Activated effector memory CD4-positive, alpha-beta T cell treated with Interleukin-2 at 50 U/mL for 16 hours (primary cell): ENCODE results near the gene MROH9.

Experiments
- DNase-seq: peaks from one replicate; pipeline ENCODE4 v3.0.0-alpha.2; 2020

MROH9 gene

GRCh38 chr1:171082606-171083005 is 147.3 kb downstream of the MROH9 start:
- DNase-seq, result no peak

GRCh38 chr1:171083222-171083621 is 147.9 kb downstream of the MROH9 start:
- DNase-seq, result no peak

GRCh38 chr1:171084091-171084490 is 148.8 kb downstream of the MROH9 start:
- DNase-seq, result no peak

DNA sequence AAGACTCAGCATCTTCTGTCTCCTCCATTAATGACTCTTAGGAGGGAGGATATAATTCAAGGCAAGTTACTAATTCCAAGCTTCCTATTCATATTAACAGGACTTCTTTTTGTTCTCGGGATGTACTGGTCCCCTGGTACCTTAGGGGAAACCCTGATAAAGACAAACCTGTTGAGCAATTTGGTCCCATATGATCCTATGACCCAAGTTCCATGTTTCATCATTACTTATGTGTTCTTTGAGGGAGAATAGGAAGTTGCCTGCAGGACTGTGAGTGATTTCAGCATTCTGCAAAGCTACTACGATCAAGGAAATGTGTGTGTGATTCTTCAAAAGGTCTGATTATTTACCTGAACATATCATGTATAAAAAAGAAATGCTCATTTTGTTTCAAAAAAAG is 149.5 kb downstream of the MROH9 start:
- no peak for DNase-seq

- DNase-seq, result no peak
These were observed 152.6 kb downstream of the MROH9 start for GRCh38 chr1:171087896-171088295.

GRCh38 chr1:171090604-171091003 is 155.3 kb downstream of the MROH9 start, which contains the start of gene FMO3:
FMO3 (plus strand) TSS chr1:171090905; CDS start chr1:171092659, 1,754 bp downstream.
- DNase-seq, result no peak

DNA sequence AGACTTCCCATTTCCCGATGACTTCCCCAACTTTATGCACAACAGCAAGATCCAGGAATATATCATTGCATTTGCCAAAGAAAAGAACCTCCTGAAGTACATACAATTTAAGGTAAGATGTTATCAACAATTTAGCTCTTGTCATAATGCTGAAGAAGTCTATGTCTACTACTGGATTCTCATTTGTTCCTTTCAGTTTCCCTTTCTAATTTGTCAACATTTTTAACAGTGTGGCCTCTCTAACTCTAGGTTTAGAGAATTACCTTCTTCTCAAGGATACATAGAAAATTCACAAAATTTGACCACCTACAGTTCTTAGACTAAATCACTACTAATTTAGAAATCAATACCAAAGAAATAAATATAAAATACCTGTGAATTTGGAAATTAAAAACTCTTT is 168.5 kb downstream of the MROH9 start:
- no peak for DNase-seq

- no peak for DNase-seq
These were observed 172.1 kb downstream of the MROH9 start for GRCh38 chr1:171107262-171107940.

DNA sequence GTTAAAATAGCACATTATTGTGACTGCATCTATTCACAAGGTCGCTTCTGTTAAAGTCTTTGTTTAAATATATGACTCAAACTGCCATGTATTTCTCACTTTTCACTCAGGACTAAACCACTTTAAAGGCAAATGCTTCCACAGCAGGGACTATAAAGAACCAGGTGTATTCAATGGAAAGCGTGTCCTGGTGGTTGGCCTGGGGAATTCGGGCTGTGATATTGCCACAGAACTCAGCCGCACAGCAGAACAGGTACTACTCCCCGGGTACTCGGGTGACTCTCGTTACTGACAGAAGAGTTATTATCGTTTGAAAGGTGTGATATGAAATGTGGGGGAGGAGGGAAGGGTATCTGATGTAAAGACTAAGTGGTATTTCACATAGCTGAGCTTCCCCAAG is 172.6 kb downstream of the MROH9 start:
- DNase-seq, result no peak

DNA sequence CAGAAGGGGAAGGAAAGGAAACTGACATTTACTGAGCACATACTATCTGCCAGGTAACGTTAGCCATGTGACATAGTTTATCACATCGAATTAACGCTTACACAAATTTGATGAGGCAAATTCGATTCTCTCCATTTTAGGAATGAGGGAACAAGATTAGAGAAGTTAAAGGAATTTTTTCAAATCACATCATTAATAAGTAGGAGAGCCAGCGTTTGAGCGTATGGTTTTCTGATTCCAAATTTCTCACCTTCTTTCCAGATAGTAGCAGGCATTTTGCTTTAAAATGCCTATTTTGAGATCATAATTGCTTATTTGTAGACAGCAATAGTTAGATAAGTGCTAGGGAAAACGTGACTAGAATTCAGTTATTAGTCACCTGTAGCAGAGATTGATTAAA is 174.6 kb downstream of the MROH9 start:
- DNase-seq, result no peak

- DNase-seq, result no peak
These were observed 175.4 kb downstream of the MROH9 start for GRCh38 chr1:171110621-171111326.

DNA sequence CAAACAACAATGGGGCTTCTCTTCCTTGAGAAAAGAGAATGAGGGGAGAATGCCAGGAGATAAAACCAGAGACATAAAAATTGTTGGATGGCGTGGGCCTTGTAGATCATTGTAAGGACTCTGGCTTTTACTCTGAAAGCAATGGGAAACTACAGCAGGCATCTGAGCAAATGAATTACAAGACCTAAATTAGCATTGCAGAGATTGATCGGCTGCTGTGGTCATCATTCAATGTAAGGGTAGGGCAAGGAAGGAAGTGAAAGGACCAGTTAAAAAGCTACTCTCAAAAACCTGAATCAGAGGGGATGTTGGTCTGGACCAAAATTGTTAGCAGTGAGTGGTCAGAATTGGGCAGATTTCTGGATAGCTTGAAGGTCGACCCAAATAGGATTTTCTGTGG is 176.8 kb downstream of the MROH9 start:
- no peak for DNase-seq

GRCh38 chr1:171113382-171113781 is 178.0 kb downstream of the MROH9 start:
- no peak for DNase-seq
